Caco-2 (cell line): ENCODE data around the gene ZMYND19. TPM values are rescaled to one million over a fixed set of nuclear protein-coding genes. Genes with fewer than 3 reads are reported as not detected.
"Not testable (repeated sequence)": the region's sequence is repeated elsewhere in the genome, so short reads cannot be mapped to it uniquely, and the experiment has no call there.

ENCODE experiments used
- BruUV-seq: library from RNA; stranded (reverse); fragments of 400-500 nt; replicated peaks from 2 replicates; lab custom pipeline; 2021; lab: Mats Ljungman, UMichigan
- CTCF ChIA-PET: fragments of 300-600 bp; sonication (Branson Sonifier 250); formaldehyde crosslinking; loops from one replicate; lab custom pipeline; 2022; ENCODE audit warnings: antibody characterized with exemption; lab: Charles Lee
- POLR2A ChIA-PET: fragments of 300-600 bp; sonication (Branson Sonifier 250); formaldehyde crosslinking; loops from one replicate; lab custom pipeline; 2022; ENCODE audit warnings: antibody characterized with exemption; lab: Charles Lee
- DNase-seq, 2 experiments: peaks; one replicate each; pipeline versions ENCODE4 v3.0.0 to v3.0.0-alpha.2; 2020 to 2022
- H3K27me3 ChIP-seq: replicated peaks from 2 replicates; pipeline ENCODE4 v1.6.0; 2011; ENCODE audit warnings: low read length; ENCODE audit not compliant: control insufficient read depth, insufficient read depth
- H3K36me3 ChIP-seq: 2 replicates; pipeline ENCODE4 v1.5.1; 2011; ENCODE audit warnings: low read length; ENCODE audit not compliant: control insufficient read depth, insufficient read depth
- H3K4me1 ChIP-seq: fragments of 250-450 bp; sonication (Bioruptor Pico); 2 replicates; pipeline ENCODE4 v1.5.1; 2020; ENCODE audit warnings: mild to moderate bottlenecking
- H3K4me3 ChIP-seq: 2 replicates; pipeline ENCODE4 v1.5.1; 2011; ENCODE audit warnings: low read depth, mild to moderate bottlenecking, control low read depth, low read length
- H3K9me3 ChIP-seq: fragments of 250-450 bp; sonication (Bioruptor Pico); 2 replicates; pipeline ENCODE4 v1.5.1; 2020; ENCODE audit warnings: mild to moderate bottlenecking, moderate library complexity
- H3K27ac Mint-ChIP-seq: one replicate; pipeline ENCODE4 v1.8.0; 2022; ENCODE audit warnings: mixed read lengths; ENCODE audit not compliant: unreplicated experiment
- H3K27me3 Mint-ChIP-seq: one replicate; pipeline ENCODE4 v1.8.0; 2022; ENCODE audit warnings: mixed read lengths; ENCODE audit not compliant: insufficient read depth, unreplicated experiment
- H3K36me3 Mint-ChIP-seq: one replicate; pipeline ENCODE4 v1.8.0; 2022; ENCODE audit warnings: mild to moderate bottlenecking, mixed read lengths; ENCODE audit not compliant: insufficient read depth, unreplicated experiment
- H3K4me1 Mint-ChIP-seq: one replicate; pipeline ENCODE4 v1.8.0; 2022; ENCODE audit warnings: low read depth, mixed read lengths; ENCODE audit not compliant: unreplicated experiment
- H3K4me3 Mint-ChIP-seq: one replicate; pipeline ENCODE4 v1.8.0; 2022; ENCODE audit warnings: mild to moderate bottlenecking, moderate library complexity, mixed read lengths; ENCODE audit not compliant: unreplicated experiment
- H3K9me3 Mint-ChIP-seq: one replicate; pipeline ENCODE4 v1.8.0; 2022; ENCODE audit warnings: mixed read lengths; ENCODE audit not compliant: unreplicated experiment
- intact Hi-C: fragments of 100-400 bp; cut with micrococcal nuclease; formaldehyde crosslinking; loops from one replicate; pipeline ENCODE4 v1.10.0; 2022; ENCODE audit not compliant: unreplicated experiment
- total RNA-seq: library from RNA; stranded (reverse); gene quantifications from 2 replicates; pipeline ENCODE4 v1.2.3, GENCODE V29; 2022
- TF ChIP-seq, protein P1 (sequence below), 2 experiments: fragments of 200-600 bp in 1 of 2; IDR thresholded peaks; 1 replicate in 1 of 2; 2 replicates in 1 of 2; pipeline versions ENCODE4 v1.5.1 to v1.8.0; 2011 to 2022; ENCODE audit warnings: antibody characterized with exemption in 1 of 2, control low read depth in 1 of 2, inconsistent platforms in 1 of 2, low read depth in 1 of 2, low read length in 1 of 2, mild to moderate bottlenecking in 1 of 2, moderate library complexity in 1 of 2; ENCODE audit not compliant: insufficient read depth in 1 of 2, severe bottlenecking in 1 of 2, unreplicated experiment in 1 of 2

The ZMYND19 gene
- total RNA-seq, 1 experiment from 2014 or later, result 66.3 TPM

DNA sequence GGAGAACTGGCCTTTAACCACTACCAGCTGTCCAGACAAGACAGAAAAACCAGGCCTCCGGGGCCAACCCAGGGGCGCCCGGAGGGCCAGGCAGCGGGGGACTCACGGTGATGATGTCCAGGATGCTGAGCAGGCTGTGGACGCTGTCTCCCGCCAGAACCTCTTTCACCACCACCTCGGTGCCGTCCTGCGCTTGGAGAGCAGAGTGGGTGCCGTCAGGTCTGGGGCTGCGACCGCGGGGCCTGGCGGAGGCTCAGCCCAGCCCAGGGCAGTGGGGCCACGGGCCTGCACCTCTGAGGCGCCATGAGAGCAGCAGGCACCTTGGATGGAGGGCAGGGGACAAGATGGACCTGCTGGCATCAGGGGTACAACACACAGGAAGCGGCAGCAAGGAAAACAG is 49.8 kb downstream of the ZMYND19 start:
- H3K4me3 ChIP-seq, result no peak overlapping the region
- no peaks in the 10 kb centered on the region for H3K9me3 Mint-ChIP-seq
- H3K27ac Mint-ChIP-seq, result no peak overlapping the region
- DNase-seq, result no peak
- H3K9me3 ChIP-seq, result no peaks in the 10 kb centered on the region
- H3K27me3 Mint-ChIP-seq, result no peaks in the 10 kb centered on the region
- no peaks in the 10 kb centered on the region for H3K27me3 ChIP-seq
- H3K4me1 Mint-ChIP-seq, result no peaks in the 10 kb centered on the region
- H3K36me3 ChIP-seq, result no peaks in the 10 kb centered on the region
- no TSS peak for BruUV-seq
- no peak overlapping the region for H3K4me3 Mint-ChIP-seq
- CTCF ChIA-PET, result no interaction called here
- POLR2A ChIA-PET, result no interaction called here
- TF ChIP-seq, protein P1, sequence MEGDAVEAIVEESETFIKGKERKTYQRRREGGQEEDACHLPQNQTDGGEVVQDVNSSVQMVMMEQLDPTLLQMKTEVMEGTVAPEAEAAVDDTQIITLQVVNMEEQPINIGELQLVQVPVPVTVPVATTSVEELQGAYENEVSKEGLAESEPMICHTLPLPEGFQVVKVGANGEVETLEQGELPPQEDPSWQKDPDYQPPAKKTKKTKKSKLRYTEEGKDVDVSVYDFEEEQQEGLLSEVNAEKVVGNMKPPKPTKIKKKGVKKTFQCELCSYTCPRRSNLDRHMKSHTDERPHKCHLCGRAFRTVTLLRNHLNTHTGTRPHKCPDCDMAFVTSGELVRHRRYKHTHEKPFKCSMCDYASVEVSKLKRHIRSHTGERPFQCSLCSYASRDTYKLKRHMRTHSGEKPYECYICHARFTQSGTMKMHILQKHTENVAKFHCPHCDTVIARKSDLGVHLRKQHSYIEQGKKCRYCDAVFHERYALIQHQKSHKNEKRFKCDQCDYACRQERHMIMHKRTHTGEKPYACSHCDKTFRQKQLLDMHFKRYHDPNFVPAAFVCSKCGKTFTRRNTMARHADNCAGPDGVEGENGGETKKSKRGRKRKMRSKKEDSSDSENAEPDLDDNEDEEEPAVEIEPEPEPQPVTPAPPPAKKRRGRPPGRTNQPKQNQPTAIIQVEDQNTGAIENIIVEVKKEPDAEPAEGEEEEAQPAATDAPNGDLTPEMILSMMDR (IDR thresholded peaks at IDR 0.05; ENCODE audit: insufficient read depth in 1 of 2, low read depth in 1 of 2, low read length in 1 of 2, severe bottlenecking in 1 of 2, unreplicated experiment in 1 of 2), result no peak
- no peaks in the 10 kb centered on the region for H3K36me3 Mint-ChIP-seq
- intact Hi-C loops, result no loop called here
- H3K4me1 ChIP-seq, result no peaks in the 10 kb centered on the region

DNA sequence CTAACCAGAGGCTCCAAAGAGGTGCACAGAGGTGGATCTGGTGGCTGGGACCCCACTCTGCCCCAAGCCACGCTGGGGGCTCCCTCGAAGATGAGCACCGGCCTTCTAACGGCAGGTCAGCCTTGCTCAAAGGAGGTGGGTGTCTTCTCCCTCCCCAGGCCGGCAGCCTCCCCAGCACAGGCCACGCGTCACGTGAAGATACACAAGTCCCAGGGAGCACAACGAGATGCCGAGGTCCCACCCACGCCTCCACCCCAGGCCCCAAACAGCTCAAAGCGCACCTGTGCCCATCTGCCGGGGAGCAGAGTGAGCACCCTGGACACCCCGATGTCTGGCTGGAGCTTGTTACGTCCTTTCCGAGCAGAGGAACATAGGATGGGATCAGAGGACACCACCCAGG is 52.3 kb downstream of the ZMYND19 start:
- TF ChIP-seq, protein P1 (IDR thresholded peaks at IDR 0.05; ENCODE audit: insufficient read depth in 1 of 2, low read depth in 1 of 2, low read length in 1 of 2, severe bottlenecking in 1 of 2, unreplicated experiment in 1 of 2), result no peak
- H3K27me3 ChIP-seq, result no peaks in the 10 kb centered on the region
- H3K4me3 Mint-ChIP-seq, result no peak overlapping the region
- no TSS peak for BruUV-seq
- no peaks in the 10 kb centered on the region for H3K4me1 ChIP-seq
- no peaks in the 10 kb centered on the region for H3K27me3 Mint-ChIP-seq
- no peaks in the 10 kb centered on the region for H3K9me3 Mint-ChIP-seq
- H3K36me3 ChIP-seq, result no peaks in the 10 kb centered on the region
- peaks cover 12% of the 10 kb centered on the region for H3K36me3 Mint-ChIP-seq
- H3K9me3 ChIP-seq, result no peaks in the 10 kb centered on the region
- peaks cover 7% of the 10 kb centered on the region for H3K4me1 Mint-ChIP-seq
- intact Hi-C loops, result loop anchor here (10.0 kb wide), 1 partner anchor 243 kb away; no protein-coding TSS in a partner anchor
- POLR2A ChIA-PET, result no interaction called here
- CTCF ChIA-PET, result no interaction called here
- no peak for DNase-seq
- H3K4me3 ChIP-seq, result no peak overlapping the region
- no peak overlapping the region for H3K27ac Mint-ChIP-seq

DNA sequence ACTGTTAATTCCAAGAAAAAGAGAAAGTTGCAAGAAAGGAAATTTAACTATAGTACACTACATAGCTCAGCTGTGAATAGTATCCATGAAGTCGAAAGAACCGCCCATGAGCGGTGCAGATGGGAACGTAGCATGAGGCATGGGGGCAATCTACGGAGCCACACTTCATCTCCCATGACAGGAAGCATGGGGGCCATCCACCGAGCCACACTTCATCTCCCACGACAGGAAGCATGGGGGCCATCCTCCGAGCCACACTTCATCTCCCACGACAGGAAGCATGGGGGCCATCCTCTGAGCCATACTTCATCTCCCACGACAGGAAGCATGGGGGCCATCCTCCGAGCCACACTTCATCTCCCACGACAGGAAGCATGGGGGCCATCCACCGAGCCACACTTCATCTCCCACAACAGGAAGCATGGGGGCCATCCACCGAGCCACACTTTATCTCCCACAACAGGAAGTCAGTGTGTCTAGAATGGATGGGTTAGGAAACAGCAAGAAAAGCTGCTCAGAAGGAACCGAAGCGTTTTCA is 53.6 kb downstream of the ZMYND19 start:
- CTCF ChIA-PET, POLR2A ChIA-PET, H3K4me1 Mint-ChIP-seq, H3K27ac Mint-ChIP-seq, BruUV-seq, H3K4me3 ChIP-seq, H3K4me1 ChIP-seq, H3K9me3 ChIP-seq, H3K27me3 Mint-ChIP-seq, H3K27me3 ChIP-seq, H3K9me3 Mint-ChIP-seq, H3K36me3 ChIP-seq, DNase-seq, H3K4me3 Mint-ChIP-seq: not testable (repeated sequence)
- intact Hi-C loops, result loop anchor here (10.0 kb wide), 1 partner anchor 242 kb away; no protein-coding TSS in a partner anchor
- peaks cover 12% of the 10 kb centered on the region for H3K36me3 Mint-ChIP-seq
